DOHH2 (cell line): Measurements from ENCODE around the gene SNX13.

Experiments used
- EZH2phosphoT487 ChIP-seq: fragments of 200-600 bp; sonication (generic); IDR thresholded peaks from 2 replicates; pipeline ENCODE4 v1.6.1; 2017; ENCODE audit warnings: borderline replicate concordance, mild to moderate bottlenecking, antibody characterized with exemption, low read length, moderate library complexity, mixed read lengths
- TF ChIP-seq, protein P1 (sequence below): fragments of 200-600 bp; sonication (generic); IDR thresholded peaks from one replicate; pipeline ENCODE4 v1.5.1; 2014; ENCODE audit warnings: antibody characterized with exemption, mild to moderate bottlenecking, low read depth, low read length; ENCODE audit not compliant: poor library complexity, severe bottlenecking

DNA sequence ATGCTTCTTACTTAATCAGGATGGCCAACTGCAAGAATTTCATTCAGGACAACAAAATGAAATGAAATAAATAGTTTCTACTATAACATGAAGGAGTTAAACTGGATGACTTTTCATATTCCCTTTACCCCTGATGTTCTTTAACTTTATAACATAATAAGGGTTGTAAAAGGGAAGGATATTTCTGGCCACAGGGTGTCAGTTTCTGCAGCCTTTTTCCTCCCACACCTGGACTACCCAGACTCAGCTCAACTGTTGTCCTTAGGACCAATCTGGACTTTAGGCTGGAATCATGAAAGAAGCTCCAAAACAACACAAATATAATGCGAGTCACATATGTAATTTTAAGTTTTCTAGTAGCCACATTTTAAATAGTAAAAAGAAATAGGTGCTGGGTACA lies 44.0 kb upstream of the SNX13 start:
- TF ChIP-seq, protein P1, sequence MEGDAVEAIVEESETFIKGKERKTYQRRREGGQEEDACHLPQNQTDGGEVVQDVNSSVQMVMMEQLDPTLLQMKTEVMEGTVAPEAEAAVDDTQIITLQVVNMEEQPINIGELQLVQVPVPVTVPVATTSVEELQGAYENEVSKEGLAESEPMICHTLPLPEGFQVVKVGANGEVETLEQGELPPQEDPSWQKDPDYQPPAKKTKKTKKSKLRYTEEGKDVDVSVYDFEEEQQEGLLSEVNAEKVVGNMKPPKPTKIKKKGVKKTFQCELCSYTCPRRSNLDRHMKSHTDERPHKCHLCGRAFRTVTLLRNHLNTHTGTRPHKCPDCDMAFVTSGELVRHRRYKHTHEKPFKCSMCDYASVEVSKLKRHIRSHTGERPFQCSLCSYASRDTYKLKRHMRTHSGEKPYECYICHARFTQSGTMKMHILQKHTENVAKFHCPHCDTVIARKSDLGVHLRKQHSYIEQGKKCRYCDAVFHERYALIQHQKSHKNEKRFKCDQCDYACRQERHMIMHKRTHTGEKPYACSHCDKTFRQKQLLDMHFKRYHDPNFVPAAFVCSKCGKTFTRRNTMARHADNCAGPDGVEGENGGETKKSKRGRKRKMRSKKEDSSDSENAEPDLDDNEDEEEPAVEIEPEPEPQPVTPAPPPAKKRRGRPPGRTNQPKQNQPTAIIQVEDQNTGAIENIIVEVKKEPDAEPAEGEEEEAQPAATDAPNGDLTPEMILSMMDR = no peak
- TF ChIP-seq EZH2phosphoT487 = no peak
